Left colon (tissue), 2 donors: ENCODE measurements around the gene CPA5. TPM values are rescaled to one million over a fixed set of nuclear protein-coding genes. Genes with fewer than 3 reads are reported as not detected.
"Not testable (repeated sequence)": the region's sequence is repeated elsewhere in the genome, so short reads cannot be mapped to it uniquely, and the experiment has no call there.

Source experiments
- ATAC-seq: fragments of 200-7000 bp; cut with Tn5 transposase; one replicate; pipeline ENCODE4 v1.9.1; 2020; ENCODE audit warnings: mild to moderate bottlenecking, moderate library complexity
- DNase-seq, 2 donors: peaks; one replicate each; pipeline ENCODE4 v3.0.0-alpha.2; 2020
- intact Hi-C, 2 donors: fragments of 100-400 bp; cut with DNase I in 1 of 2; cut with micrococcal nuclease in 1 of 2; formaldehyde crosslinking; loops; one replicate each; pipeline versions ENCODE4 v1.11.2 to v1.14.0; 2022; cut with DNase I, micrococcal nuclease
- total RNA-seq, 2 donors: library from RNA; stranded (reverse); fragmentation: NEBNext Ultra II Directional; extraction: Animal tissue kit (Norgen Biotek cat#: 25700); gene quantifications; one replicate each; pipeline ENCODE4 v1.2.1, GENCODE V29; 2021
- donor health status: DM: no; HTN: no; CAD: no.
- donor health status: DM: yes; HTN: yes; CAD: no.

CPA5 gene
- total RNA-seq, 2 donors from 2014 or later = not detected

DNA sequence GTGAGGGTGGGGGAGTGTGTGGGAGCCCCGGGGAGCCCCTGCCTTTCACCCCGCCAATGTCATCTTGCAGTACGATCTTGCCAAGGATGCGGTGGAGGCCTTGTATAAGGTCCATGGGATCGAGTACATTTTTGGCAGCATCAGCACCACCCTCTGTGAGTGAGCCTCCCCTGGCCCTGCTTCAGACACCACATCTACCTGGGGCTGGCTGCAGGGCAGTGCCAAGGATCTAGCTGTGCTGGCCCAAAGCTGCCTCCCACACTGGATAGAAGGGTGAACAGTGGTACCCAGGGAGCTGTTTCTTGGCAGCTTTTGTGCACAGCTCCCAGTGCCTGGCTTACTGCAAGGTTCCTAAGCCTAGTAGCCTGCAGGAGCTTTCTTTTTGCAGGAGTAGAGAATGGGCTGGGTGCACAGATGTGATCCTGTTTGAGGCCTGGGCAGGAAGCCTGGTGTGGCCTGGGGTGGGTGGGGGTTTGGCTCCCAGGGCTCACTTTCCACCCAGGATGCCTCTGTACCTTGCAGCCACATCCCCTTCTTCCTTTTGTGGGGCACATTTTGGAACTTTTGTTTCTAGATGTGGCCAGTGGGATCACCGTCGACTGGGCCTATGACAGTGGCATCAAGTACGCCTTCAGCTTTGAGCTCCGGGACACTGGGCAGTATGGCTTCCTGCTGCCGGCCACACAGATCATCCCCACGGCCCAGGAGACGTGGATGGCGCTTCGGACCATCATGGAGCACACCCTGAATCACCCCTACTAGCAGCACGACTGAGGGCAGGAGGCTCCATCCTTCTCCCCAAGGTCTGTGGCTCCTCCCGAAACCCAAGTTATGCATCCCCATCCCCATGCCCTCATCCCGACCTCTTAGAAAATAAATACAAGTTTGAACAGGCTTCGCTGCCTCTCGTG is 23.5 kb downstream of the CPA5 start:
- no peak for ATAC-seq
- DNase-seq = no peak
- intact Hi-C loops = no loop called here

DNA sequence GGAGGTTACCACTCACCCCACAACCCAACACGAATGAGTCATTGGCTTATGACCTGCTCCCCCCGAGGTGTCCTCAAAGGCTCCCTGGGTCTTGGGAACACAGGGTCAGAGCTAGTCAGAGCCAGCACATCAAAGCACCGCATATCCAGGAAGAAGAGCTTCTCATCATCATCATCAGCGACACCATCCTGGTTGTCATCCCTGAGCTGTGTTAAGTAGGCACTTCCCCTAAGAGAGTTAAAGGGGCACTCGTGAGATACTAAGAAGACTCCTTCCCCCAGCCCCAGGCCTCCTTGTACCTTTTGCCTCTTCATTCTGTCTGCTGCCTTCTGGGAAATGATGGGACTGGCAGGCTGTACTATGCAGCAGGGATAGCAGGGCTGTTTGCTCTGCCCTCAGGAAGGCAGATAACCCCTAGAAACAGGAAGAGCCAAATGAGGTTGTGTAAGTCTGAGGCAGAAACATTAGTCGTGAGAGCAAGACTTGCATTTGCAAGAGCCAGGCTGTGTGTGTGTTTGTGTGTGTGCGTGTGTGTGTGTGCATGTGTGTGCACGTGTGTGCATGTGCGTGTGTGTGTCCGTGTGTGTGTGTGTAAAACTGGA is 24.6 kb downstream of the CPA5 start:
- ATAC-seq = peak; percentile 47
- intact Hi-C loops = no loop called here
- peak in 1 of 2 donors; percentile 17 for DNase-seq

DNA sequence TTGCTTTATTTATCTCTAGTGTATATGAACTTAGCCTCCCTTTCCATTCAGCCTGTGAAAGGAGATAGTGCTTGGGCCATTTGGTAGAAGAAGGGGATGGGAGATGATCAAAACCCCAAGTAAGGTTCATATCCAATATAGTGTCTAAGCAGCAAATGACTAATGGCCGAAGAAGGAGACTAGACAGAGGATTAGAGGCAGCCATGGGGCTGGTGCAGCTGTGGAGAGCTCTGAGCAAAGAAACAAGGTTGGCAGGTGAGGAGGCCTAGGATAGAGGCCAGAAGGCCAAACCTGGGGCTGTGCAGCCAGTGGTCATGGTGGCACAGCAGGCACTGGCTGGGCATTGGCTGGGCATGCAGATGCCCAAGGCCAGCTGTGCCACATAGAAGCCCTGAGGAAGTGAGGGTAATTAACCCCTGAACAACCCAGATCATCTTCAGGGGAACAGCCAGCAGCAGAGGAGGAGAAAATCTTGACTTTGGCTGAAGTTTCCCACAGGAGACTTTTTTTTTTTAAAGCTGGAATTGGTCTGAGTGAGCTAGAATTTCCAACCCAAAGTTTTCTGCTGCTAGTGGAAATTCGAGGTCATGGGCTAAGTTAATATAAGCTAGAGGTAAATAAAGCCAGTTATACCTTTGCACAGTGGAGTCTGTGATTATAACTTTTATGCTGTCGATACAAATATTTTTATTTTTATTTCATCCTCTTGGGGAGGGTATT is 25.4 kb downstream of the CPA5 start:
- intact Hi-C loops = no loop called here
- no peak for ATAC-seq
- DNase-seq = no peak

DNA sequence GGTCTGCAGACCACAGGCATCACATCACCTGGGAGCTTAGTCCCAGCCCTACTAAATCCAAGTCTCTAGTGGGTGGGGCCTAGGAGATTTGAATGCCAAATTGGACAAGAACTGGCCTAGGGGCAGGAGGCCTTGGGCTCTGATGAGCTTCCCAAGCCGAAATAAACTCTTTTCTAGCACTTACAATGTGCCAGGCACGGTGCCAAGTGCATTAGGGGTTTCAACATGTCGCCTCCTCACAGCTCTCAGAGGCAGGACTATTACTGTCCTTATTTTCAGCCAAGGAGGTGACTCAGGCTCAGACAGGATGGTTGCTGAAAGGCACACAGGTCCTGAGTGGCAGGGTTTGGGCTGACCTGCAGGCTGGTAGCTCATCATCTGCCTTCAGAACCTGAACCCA is 26.4 kb downstream of the CPA5 start:
- ATAC-seq (no peak), DNase-seq (peak in 1 of 2 donors; percentile 24)
- intact Hi-C loops = no loop called here

DNA sequence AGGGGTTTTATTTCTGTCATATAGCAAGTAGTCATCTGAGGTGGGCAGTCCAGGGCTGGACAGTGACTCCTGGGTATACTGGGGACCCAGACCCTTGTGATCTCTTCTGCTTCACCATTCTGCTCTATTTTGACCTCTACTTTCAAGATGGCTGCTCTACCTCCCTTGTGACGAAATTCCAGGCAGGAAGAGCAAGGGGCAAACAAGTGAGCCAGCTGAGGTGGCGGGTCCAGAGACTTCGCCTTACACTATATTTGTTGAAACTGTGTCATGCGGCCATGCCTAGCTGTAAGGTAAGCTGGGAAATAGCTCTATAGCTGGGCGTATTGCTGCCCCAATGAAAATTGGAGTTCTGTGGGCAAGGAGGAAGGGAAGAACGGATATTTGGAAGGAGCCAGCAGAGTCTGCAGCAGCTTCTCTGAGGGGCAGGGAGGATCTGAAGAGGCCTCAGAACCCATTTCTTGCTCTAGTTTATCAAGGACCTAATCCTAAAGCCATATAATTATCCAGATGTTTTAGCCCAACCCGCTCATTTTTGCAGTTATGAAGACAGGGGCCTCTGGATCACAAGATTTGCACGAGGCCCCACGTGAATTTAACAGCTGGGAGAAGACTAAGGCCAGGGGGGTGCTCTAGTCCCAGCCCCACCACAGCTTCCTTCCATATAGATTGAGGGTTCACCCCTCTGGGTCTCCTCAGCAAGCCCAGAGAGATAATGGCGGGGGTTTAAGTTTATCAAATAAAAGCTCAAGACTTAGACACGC is 28.0 kb downstream of the CPA5 start:
- intact Hi-C loops = no loop called here
- no peak for DNase-seq
- ATAC-seq = no peak

DNA sequence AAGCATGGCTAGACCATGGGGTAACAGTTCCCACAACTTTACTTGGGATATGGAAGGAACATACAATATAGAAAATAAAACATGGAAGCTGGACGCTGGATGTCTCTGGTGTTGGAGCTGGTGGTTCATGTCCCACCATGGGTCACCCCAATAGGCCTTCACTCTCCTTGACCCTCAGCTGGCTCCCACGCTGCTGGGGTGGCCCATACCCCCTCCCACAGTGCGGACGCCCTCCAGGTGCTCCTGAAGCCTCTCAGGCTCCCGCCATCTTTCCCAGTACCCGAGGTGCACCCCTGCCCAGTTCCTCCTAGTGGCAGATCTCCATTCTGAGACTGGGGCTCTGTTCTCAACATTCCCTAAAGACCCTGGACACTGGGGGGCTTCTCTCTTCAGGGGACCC is 29.9 kb downstream of the CPA5 start:
- no peak for ATAC-seq
- intact Hi-C loops = no loop called here

DNA sequence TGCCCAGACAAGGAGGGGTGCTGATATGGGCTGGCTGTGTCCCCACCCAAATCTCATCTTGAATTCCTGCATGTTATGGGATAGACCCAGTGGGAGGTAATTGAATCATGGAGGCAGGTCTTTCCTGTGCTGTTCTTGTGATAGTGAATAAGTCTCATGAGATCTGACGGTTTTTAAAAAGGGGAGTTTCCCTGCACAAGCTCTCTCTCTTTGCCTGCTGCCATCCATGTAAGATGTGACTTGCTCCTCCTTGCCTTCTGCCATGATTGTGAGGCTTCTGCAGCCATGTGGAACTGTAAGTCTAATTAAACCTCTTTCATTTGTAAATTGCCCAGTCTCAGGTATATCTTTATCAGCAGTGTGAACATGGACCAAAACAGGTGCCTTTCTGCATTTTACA is 31.8 kb downstream of the CPA5 start:
- DNase-seq, ATAC-seq, intact Hi-C loops: not testable (repeated sequence)

More for the DNA sequence above, 29.9 kb downstream of the CPA5 start:
- DNase-seq = no peak

DNA sequence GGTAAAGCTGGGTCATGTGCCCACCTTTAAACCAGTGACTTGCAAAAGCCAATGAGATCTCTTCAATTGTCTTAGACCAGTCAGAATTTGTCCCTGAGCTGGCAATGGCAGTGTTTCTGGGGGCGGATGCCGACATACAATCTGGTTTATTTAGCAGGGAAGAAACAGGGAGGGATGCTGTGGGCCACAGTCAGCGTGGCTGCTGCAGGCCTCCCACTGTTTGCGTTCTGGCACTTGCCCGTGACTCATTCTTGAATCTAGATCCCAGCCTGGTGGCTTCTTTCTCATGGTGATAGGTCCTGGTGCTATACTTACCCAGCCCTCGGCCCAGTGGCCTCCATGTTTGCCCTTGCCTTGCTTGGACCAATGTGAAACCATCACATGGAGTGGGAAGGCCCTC is 32.6 kb downstream of the CPA5 start:
- no peak for ATAC-seq
- intact Hi-C loops = no loop called here
- no peak for DNase-seq

DNA sequence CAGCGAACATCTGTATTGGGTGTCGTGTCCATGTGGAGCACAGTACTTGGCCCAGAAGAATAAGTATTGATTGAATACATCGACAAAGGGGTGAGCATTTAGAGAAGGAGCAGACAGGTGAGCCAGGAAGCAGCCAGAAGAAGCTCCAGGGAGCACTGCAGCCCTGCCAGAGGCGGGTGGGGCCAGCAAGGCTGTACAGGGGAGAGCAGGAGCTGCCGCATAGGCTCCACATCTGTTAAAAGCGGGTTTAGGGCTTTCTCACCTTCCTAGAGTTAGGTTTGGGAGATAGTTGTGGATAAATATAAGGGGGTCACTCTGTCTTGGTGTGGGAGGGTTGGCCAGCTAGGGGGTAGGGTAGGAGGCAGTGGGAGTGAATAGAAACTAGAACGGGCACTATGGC is 34.4 kb downstream of the CPA5 start:
- intact Hi-C loops = no loop called here
- DNase-seq = no peak
- ATAC-seq = no peak

DNA sequence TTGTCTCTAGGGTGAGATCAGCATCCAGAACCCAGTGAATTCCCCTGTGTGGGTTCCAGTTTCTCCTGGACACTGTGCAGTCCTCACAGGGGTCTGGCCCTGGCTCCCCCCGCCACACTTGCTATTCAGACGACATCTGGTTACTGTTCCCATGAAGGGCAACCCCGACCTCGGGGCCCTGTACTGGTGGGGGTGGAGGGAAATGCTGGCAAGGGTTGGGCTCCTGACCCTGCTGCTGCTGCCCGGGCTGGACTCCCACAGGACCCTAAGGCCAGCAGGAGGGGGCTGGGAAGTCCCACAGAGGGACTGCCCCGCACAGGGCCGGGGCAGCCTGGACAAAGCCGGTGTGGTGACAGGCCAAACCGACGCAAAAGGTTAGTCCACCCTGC is 34.9 kb downstream of the CPA5 start:
- intact Hi-C loops = no loop called here
- DNase-seq = no peak
- ATAC-seq = no peak

DNA sequence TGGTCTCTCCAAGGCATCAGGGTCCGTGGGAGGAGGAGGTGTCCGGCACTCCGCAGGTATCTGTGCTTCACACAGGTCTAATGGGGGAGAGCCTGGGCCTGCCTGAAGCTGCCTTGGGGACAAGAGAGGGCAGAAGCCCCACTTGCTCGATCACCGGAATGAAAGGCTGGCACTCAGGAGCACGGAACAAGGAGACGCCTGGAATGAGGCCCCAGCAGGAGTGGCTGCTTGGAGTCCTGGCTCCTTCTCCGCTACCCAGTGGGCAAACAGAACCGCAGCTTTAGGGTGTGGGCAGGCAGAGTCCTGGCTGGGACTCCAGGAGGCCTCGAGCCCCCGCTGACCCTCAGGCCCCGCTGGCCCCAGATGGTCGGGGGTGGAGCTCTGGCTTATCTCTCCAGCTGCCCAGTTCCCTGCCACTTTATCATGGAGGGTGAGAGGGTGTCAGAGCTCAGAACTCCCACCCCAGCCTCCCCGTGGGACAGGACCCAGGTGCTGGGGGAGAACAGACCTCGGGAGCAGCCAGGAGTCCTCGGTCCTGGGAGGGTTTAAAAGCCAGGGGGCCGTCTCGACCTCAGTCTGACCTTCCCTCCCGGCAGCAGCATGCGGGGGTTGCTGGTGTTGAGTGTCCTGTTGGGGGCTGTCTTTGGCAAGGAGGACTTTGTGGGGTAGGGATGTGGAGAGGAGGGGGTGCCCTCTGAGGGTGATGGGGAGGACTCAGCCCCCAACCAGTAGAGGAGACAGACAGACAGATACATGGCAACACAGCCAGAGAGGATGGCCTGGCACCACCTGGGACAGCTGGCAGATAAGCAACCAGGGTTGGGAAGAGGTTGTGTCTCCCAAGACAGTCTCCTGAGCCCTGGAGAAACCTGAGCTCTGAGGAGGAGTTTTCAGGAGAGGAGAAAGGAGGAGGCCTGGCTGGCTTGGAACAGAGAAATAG is 35.6 kb downstream of the CPA5 start, which contains the start of gene CPA1:
CPA1 (plus strand) TSS at position 574 of the 940 bp plus-strand sequence; CDS start at position 601, 27 bp downstream.
- no peak for DNase-seq
- ATAC-seq = no peak
- intact Hi-C loops = no loop called here

DNA sequence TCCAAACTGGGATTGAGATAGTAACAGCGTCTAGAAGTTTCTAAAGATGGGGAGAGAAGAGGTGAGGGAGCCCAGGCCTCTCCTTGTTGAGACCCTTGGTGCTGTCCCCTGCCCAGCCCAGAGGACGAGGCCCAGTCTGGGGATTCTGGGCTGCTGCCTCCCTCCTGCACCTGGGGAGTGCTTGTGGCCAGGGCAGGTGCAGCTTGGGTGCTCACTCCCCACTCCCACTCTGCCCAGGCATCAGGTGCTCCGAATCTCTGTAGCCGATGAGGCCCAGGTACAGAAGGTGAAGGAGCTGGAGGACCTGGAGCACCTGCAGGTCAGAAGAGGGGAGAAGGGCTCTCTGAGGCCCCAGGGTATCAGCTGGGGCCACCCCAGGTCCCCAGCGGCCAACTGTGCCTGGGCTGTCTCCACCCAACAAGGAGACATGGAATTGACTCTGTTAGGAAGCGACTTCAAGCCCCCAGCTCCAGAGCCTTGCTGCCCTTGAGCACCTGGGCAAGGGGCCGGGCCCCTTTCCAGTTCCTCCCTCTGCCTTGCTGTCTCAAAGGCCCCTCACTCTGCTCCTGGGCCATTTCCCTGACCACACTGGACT is 36.3 kb downstream of the CPA5 start:
- ATAC-seq (no peak), DNase-seq (no peak)
- intact Hi-C loops = no loop called here

DNA sequence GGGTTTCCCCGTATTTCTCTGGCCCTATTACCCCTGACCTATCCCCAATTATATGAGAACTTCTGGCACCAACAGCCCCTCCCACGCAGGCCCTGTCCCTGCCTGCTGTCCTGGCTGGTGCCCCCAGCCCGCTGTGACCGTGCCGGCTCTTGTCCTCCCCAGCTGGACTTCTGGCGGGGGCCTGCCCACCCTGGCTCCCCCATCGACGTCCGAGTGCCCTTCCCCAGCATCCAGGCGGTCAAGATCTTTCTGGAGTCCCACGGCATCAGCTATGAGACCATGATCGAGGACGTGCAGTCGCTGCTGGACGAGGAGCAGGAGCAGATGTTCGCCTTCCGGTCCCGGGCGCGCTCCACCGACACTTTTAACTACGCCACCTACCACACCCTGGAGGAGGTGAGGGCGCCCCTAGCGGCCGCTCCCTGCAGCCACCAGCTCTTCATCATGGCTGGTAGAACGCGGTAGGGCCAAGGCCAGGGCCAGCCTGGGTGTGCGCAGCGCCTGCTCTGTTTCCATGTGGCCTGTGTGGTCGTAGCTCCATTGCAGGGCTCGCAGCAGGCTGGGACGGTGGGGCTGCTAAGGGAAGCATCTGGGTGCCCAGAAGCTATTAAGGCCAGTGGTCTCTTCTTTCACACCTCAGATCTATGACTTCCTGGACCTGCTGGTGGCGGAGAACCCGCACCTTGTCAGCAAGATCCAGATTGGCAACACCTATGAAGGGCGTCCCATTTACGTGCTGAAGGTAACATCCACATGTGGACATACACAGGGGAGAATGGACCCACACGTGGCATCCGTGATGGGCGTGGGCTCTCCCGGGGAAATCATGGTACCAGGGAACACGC is 37.1 kb downstream of the CPA5 start:
- DNase-seq (no peak), ATAC-seq (no peak)
- intact Hi-C loops = no loop called here

DNA sequence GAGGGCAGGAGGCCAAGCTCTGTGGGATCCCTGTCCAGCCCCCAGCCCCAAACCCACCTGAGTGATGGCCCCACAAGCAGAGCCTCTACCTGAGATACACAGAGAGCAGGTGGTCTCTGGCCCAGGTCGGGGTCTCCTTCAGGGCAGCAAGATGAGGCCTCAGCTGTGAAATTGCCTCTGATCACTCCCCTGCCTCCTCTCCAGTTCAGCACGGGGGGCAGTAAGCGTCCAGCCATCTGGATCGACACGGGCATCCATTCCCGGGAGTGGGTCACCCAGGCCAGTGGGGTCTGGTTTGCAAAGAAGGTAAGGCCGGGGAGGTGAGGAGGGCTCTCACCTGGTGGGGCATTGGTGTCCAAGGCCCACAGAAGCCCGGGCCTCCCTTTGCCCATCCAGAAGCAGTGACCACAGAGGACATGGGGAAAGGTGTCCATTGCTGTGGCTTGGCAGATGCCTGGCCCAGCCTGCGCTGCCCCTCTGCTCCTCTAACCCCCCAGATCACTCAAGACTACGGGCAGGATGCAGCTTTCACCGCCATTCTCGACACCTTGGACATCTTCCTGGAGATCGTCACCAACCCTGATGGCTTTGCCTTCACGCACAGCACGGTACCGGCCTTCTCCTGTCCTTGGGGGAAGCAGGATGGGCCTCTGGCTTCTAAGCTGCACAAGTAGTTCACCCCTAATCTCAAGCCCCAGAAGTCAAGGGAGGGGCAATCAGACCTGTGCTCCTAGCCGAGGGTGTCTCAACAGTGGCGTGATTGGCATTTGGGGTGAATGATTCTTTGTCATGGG is 38.8 kb downstream of the CPA5 start:
- no peak for DNase-seq
- no peak for ATAC-seq
- intact Hi-C loops = no loop called here

DNA sequence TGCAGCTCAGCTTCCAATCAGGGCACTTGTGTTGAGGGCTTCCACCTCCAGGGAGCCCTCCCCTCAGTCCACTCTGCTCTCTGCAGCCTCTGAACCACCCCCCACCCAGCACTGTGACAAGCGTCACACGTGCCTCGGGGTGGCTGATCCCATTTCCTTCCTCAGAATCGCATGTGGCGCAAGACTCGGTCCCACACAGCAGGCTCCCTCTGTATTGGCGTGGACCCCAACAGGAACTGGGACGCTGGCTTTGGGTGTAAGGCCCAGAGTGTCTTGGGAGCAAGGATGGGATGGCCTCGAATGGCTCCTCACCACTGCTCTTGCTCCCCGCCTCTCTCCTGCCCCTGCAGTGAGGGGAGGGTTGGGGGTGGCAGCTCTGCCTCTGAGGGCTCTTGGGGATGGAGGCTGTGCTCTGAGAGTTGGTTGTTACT is 39.8 kb downstream of the CPA5 start:
- no peak for DNase-seq
- intact Hi-C loops = no loop called here
- ATAC-seq = no peak
